GM19468 (cell line): Measurements from ENCODE around the gene IL21R.
"Not testable (repeated sequence)": the region's sequence is repeated elsewhere in the genome, so short reads cannot be mapped to it uniquely, and the experiment has no call there.

Source experiments
- ATAC-seq: cut with Tn5 transposase; IDR thresholded peaks from one replicate; pipeline ENCODE4 v1.9.1; 2021; ENCODE audit warnings: mild to moderate bottlenecking, moderate library complexity, moderate number of reproducible peaks; ENCODE audit not compliant: unreplicated experiment; ENCODE audit errors: extremely low read depth

IL21R gene

GRCh38 chr16:27374221-27374803 is 27.7 kb upstream of the IL21R start:
- no peak for ATAC-seq

GRCh38 chr16:27374804-27375425 is 27.1 kb upstream of the IL21R start:
- ATAC-seq: no peak

GRCh38 chr16:27377666-27378485 is 24.1 kb upstream of the IL21R start:
- no peak for ATAC-seq

- no peak for ATAC-seq
Measured at GRCh38 chr16:27378871-27379481, 23.0 kb upstream of the IL21R start.

- ATAC-seq: no peak
Measured at GRCh38 chr16:27379919-27380318, 22.1 kb upstream of the IL21R start.

- ATAC-seq: no peak
Measured at GRCh38 chr16:27381236-27381635, 20.7 kb upstream of the IL21R start.

GRCh38 chr16:27381974-27382855 is 19.8 kb upstream of the IL21R start:
- ATAC-seq: no peak

- no peak for ATAC-seq
Measured at GRCh38 chr16:27383556-27384243, 18.3 kb upstream of the IL21R start.

- ATAC-seq: no peak
Measured at GRCh38 chr16:27384425-27384824, 17.5 kb upstream of the IL21R start.

- ATAC-seq: no peak
Measured at GRCh38 chr16:27385398-27385797, 16.6 kb upstream of the IL21R start.

- ATAC-seq: no peak
Measured at GRCh38 chr16:27386674-27387073, 15.3 kb upstream of the IL21R start.

- peak; percentile 51 for ATAC-seq
Measured at GRCh38 chr16:27387724-27388123, 14.2 kb upstream of the IL21R start.

- ATAC-seq: no peak
Measured at GRCh38 chr16:27389272-27389961, 12.6 kb upstream of the IL21R start.

GRCh38 chr16:27390151-27390550 is 11.8 kb upstream of the IL21R start:
- no peak for ATAC-seq

GRCh38 chr16:27392671-27393070 is 9.3 kb upstream of the IL21R start:
- no peak for ATAC-seq

GRCh38 chr16:27394516-27394915 is 7.5 kb upstream of the IL21R start:
- no peak for ATAC-seq

GRCh38 chr16:27398341-27398893 is 3.6 kb upstream of the IL21R start:
- not testable (repeated sequence) for ATAC-seq
